Neural cell (in vitro differentiated cells): Measurements from ENCODE around the gene RIPK3.

ENCODE experiments used
- EP300 ChIP-seq: fragments of 450-650 bp; conservative IDR thresholded peaks from 2 replicates; pipeline ENCODE4 v1.6.1; 2014; ENCODE audit warnings: antibody characterized with exemption, mild to moderate bottlenecking, moderate library complexity; ENCODE audit not compliant: poor library complexity, severe bottlenecking
- EZH2 ChIP-seq: fragments of 200-600, 300-800 bp; shearing (Covaris generic), sonication (generic); IDR thresholded peaks from 2 replicates; pipeline ENCODE4 v1.6.1; 2014; ENCODE audit warnings: antibody characterized with exemption, low read length, borderline replicate concordance, mild to moderate bottlenecking; ENCODE audit not compliant: insufficient read depth, poor library complexity, severe bottlenecking
- POLR2AphosphoS5 ChIP-seq: IDR thresholded peaks from 2 replicates; pipeline ENCODE4 v1.6.1; 2012
- RAD21 ChIP-seq: fragments of 450-650 bp; conservative IDR thresholded peaks from 2 replicates; pipeline ENCODE4 v1.6.1; 2014; ENCODE audit warnings: antibody characterized with exemption, mild to moderate bottlenecking, moderate library complexity
- SMC3 ChIP-seq: fragments of 450-650 bp; conservative IDR thresholded peaks from 2 replicates; pipeline ENCODE4 v1.6.1; 2014; ENCODE audit warnings: antibody characterized with exemption, mild to moderate bottlenecking, moderate library complexity; ENCODE audit not compliant: poor library complexity
- TAF1 ChIP-seq: IDR thresholded peaks from 2 replicates; pipeline ENCODE4 v1.6.1; 2012; ENCODE audit warnings: low read depth
- TF ChIP-seq, protein P1 (sequence below): fragments of 450-650 bp; IDR thresholded peaks from 2 replicates; pipeline ENCODE4 v1.5.1; 2014; ENCODE audit warnings: antibody characterized with exemption, mild to moderate bottlenecking, moderate library complexity; ENCODE audit not compliant: poor library complexity, severe bottlenecking
- TF ChIP-seq, protein P2 (sequence below): IDR thresholded peaks from 2 replicates; pipeline ENCODE4 v1.6.1; 2012; ENCODE audit warnings: borderline replicate concordance

DNA sequence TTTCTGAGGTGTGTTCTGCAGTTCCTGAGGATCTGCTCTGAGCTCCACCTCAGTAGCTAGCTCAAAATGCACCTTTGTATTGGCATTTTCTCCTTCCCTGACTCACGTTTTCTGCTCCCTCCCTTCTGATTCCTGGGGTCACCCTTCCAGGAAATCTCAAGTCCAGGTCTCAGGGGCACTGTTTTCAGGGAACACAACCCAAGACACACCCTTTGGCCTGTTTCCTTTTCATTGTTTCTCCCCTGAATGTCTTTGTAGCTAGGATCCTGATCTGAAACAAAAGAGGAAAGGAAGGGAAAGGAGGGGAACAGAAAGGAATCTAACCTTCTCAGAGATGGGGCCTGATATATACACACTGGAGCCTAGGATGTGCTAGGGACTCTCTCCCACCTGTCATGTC, 7.3 kb upstream of the RIPK3 start:
- TF ChIP-seq TAF1 (no peak), EZH2 (no peak), POLR2AphosphoS5 (no peak), RAD21 (no peak), EP300 (no peak), SMC3 (no peak)
- TF ChIP-seq, protein P1, sequence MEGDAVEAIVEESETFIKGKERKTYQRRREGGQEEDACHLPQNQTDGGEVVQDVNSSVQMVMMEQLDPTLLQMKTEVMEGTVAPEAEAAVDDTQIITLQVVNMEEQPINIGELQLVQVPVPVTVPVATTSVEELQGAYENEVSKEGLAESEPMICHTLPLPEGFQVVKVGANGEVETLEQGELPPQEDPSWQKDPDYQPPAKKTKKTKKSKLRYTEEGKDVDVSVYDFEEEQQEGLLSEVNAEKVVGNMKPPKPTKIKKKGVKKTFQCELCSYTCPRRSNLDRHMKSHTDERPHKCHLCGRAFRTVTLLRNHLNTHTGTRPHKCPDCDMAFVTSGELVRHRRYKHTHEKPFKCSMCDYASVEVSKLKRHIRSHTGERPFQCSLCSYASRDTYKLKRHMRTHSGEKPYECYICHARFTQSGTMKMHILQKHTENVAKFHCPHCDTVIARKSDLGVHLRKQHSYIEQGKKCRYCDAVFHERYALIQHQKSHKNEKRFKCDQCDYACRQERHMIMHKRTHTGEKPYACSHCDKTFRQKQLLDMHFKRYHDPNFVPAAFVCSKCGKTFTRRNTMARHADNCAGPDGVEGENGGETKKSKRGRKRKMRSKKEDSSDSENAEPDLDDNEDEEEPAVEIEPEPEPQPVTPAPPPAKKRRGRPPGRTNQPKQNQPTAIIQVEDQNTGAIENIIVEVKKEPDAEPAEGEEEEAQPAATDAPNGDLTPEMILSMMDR: no peak
- TF ChIP-seq, protein P2, sequence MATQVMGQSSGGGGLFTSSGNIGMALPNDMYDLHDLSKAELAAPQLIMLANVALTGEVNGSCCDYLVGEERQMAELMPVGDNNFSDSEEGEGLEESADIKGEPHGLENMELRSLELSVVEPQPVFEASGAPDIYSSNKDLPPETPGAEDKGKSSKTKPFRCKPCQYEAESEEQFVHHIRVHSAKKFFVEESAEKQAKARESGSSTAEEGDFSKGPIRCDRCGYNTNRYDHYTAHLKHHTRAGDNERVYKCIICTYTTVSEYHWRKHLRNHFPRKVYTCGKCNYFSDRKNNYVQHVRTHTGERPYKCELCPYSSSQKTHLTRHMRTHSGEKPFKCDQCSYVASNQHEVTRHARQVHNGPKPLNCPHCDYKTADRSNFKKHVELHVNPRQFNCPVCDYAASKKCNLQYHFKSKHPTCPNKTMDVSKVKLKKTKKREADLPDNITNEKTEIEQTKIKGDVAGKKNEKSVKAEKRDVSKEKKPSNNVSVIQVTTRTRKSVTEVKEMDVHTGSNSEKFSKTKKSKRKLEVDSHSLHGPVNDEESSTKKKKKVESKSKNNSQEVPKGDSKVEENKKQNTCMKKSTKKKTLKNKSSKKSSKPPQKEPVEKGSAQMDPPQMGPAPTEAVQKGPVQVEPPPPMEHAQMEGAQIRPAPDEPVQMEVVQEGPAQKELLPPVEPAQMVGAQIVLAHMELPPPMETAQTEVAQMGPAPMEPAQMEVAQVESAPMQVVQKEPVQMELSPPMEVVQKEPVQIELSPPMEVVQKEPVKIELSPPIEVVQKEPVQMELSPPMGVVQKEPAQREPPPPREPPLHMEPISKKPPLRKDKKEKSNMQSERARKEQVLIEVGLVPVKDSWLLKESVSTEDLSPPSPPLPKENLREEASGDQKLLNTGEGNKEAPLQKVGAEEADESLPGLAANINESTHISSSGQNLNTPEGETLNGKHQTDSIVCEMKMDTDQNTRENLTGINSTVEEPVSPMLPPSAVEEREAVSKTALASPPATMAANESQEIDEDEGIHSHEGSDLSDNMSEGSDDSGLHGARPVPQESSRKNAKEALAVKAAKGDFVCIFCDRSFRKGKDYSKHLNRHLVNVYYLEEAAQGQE: no peak
